Activated CD4-positive, alpha-beta T cell treated with anti-CD3 and anti-CD28 coated beads for 36 hours (primary cell): ENCODE measurements around the gene RNF208. TPM values are rescaled to one million over a fixed set of nuclear protein-coding genes. Genes with fewer than 3 reads are reported as not detected.

Experiments used
- ATAC-seq: fragments of 200-7000 bp; cut with Tn5 transposase; one replicate; pipeline ENCODE4 v1.10.0; 2021; ENCODE audit warnings: mild to moderate bottlenecking, moderate library complexity
- CTCF ChIA-PET: fragments of 350-600 bp; sonication (Branson Sonifier 250); formaldehyde crosslinking; loops from one replicate; lab custom pipeline; 2021; ENCODE audit warnings: antibody characterized with exemption; lab: Charles Lee
- POLR2A ChIA-PET: fragments of 350-600 bp; sonication (Branson Sonifier 250); formaldehyde crosslinking; loops from one replicate; lab custom pipeline; 2021; ENCODE audit warnings: antibody characterized with exemption, inconsistent platforms; lab: Charles Lee
- DNase-seq: peaks from one replicate; pipeline ENCODE4 v3.0.0-alpha.2; 2020
- H3K27ac Mint-ChIP-seq: one replicate; pipeline ENCODE4 v1.8.0; 2021; ENCODE audit warnings: mixed read lengths
- H3K27me3 Mint-ChIP-seq: one replicate; pipeline ENCODE4 v1.8.0; 2021; ENCODE audit warnings: mixed read lengths
- H3K36me3 Mint-ChIP-seq: one replicate; pipeline ENCODE4 v1.8.0; 2021; ENCODE audit warnings: low read depth, mixed read lengths
- H3K4me1 Mint-ChIP-seq: one replicate; pipeline ENCODE4 v1.8.0; 2021; ENCODE audit warnings: mixed read lengths
- H3K4me3 Mint-ChIP-seq: one replicate; pipeline ENCODE4 v1.8.0; 2021; ENCODE audit warnings: mild to moderate bottlenecking, moderate library complexity, mixed read lengths
- H3K9me3 Mint-ChIP-seq: one replicate; pipeline ENCODE4 v1.8.0; 2021; ENCODE audit warnings: low read depth, mixed read lengths
- intact Hi-C, 2 experiments: fragments of 100-400 bp; cut with DNase I in 1 of 2; cut with micrococcal nuclease in 1 of 2; formaldehyde crosslinking; loops; one replicate each; pipeline versions ENCODE4 v1.14.2 to v1.15.1; 2022 to 2024; cut with DNase I, micrococcal nuclease
- total RNA-seq, 2 experiments: library from RNA; stranded (reverse); gene quantifications; one replicate each; pipeline ENCODE4 v1.2.3, GENCODE V29; 2021

Gene RNF208
- total RNA-seq, 2 experiments from 2014 or later: 7.1 to 8.9 TPM

- H3K27me3 Mint-ChIP-seq: peaks cover 2% of the 10 kb centered on the region
- no peaks in the 10 kb centered on the region for H3K4me1 Mint-ChIP-seq
- DNase-seq: peak; percentile 54
- ATAC-seq: peak; percentile 59
- H3K27ac Mint-ChIP-seq: no peak overlapping the region
- CTCF ChIA-PET: interaction anchor here (0.6 to 1.5 kb wide), 7 partner anchors 12 to 194 kb away, joined by 3 to 7 read pairs (median 3); partner anchors contain the start of genes LCNL1, RNF208 and SSNA1
- no peak overlapping the region for H3K4me3 Mint-ChIP-seq
- intact Hi-C loops: no loop called here
- POLR2A ChIA-PET: no interaction called here
- no peaks in the 10 kb centered on the region for H3K9me3 Mint-ChIP-seq
- peaks cover 6% of the 10 kb centered on the region for H3K36me3 Mint-ChIP-seq
Observed at GRCh38 chr9:137176302-137177182, 45.5 kb downstream of the RNF208 start.

GRCh38 chr9:137175345-137175961, 46.6 kb downstream of the RNF208 start:
- Mint-ChIP-seq H3K36me3 (peaks cover 6% of the 10 kb centered on the region), H3K4me1 (no peaks in the 10 kb centered on the region), H3K27me3 (peaks cover 4% of the 10 kb centered on the region), H3K4me3 (no peak overlapping the region), H3K9me3 (no peaks in the 10 kb centered on the region), H3K27ac (no peak overlapping the region)
- ATAC-seq: peak; percentile 10
- intact Hi-C loops: no loop called here
- POLR2A ChIA-PET: no interaction called here
- no peak for DNase-seq
- CTCF ChIA-PET: interaction anchor here (1.0 to 1.9 kb wide), 3 partner anchors 19 to 62 kb away, joined by 3 to 5 read pairs (median 3); no protein-coding TSS in a partner anchor

GRCh38 chr9:137174722-137175293, 47.2 kb downstream of the RNF208 start:
- CTCF ChIA-PET: interaction anchor here (1.0 to 1.9 kb wide), 3 partner anchors 18 to 62 kb away, joined by 3 to 5 read pairs (median 3); no protein-coding TSS in a partner anchor
- Mint-ChIP-seq H3K9me3 (no peaks in the 10 kb centered on the region), H3K27me3 (peaks cover 10% of the 10 kb centered on the region), H3K4me3 (no peak overlapping the region), H3K4me1 (no peaks in the 10 kb centered on the region), H3K27ac (no peak overlapping the region), H3K36me3 (peaks cover 6% of the 10 kb centered on the region)
- peak; percentile 29 for ATAC-seq
- intact Hi-C loops: no loop called here
- POLR2A ChIA-PET: no interaction called here
- DNase-seq: peak; percentile 59

DNA sequence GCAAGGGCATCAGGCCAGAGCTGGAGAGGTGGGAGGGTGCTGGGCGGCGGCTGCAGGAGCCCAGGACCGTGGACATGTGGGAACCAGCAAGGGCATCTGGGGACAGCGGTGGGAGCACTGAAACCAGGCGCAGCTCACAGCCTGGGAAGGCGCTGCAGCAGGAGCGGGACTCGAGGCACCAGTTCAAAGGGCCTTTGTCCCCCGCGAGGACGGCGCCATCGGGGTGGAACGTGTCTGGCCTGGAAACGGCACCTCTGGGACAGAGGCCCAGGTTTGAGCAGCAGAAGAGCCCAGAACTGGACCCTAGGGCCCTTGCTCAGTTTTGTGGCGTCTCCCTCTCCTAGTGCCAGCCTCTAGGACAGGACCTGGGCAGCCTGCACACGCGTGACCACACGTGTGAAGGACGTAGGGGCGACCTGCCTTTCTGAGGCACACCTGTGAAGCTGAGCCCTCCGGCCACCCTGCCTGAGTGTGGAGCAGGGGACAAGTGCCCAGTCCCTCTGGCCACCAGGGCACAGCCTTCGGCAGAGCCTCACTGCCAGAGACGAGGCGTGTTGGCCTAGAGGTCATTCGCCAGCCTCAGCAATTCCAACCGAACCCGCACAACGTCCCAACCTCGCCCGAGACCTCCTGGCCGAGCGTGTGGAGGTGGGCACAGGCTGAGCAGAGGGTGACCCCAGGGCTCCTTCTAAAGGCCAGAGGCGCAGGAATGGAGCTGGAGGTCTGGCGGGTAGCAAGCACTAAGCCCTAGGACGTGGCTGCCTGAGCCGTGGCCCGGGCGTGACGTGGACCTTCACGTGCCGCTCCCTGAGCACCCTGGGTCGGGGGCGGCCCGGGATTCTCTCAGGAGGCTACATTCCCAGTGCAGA, 48.0 kb downstream of the RNF208 start:
- intact Hi-C loops: no loop called here
- peaks cover 10% of the 10 kb centered on the region for H3K27me3 Mint-ChIP-seq
- DNase-seq (no peak), ATAC-seq (no peak)
- no peaks in the 10 kb centered on the region for H3K4me1 Mint-ChIP-seq
- ChIA-PET CTCF (interaction anchor here (1.0 to 1.9 kb wide), 3 partner anchors 17 to 63 kb away, joined by 3 to 5 read pairs (median 3); no protein-coding TSS in a partner anchor), POLR2A (no interaction called here)
- H3K36me3 Mint-ChIP-seq: peaks cover 2% of the 10 kb centered on the region
- no peak overlapping the region for H3K27ac Mint-ChIP-seq
- no peak overlapping the region for H3K4me3 Mint-ChIP-seq
- no peaks in the 10 kb centered on the region for H3K9me3 Mint-ChIP-seq

DNA sequence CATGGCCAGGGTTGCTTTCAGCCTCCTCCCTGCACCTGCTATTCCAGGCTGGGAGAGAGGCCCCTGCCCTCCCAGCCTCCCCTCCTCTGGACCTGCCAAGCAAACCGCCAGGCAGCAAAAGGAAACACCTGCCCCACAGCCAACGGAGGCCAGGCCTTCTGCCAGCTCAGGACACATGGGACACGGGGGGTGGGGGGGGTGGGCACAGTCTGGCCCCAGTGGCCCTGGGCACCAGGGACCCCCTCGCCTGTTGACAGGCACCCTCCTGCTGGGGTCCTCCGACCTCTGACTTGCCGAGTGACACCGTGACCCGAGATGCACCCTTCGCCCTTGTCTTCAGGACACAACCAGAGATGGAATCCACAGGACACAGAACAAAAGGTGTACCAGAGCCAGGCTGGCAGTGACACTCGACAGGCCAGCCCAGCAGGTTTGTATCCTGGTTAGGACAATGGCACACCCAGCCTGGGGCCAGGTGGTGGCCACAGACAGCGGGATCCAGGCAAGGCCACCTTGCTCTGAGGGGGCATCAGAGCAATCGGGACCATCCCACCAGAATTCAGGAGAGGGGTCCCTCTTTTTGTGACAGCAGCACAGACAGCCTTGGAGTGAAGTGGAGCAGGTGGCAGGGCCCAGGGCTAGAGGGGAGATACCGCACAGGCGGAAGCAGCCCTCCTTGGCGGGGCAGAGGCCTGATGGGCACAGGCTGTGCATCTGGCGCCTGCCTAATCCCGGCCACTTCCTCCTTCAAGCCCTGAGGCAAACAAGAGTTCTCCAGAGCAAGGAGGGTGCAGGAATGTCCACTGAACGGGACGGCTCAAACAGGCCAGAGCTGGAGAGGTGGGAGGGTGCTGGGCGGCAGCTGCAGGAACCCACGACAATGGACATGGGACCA, 48.9 kb downstream of the RNF208 start:
- DNase-seq (no peak), ATAC-seq (no peak)
- H3K4me3 Mint-ChIP-seq: no peak overlapping the region
- no peaks in the 10 kb centered on the region for H3K4me1 Mint-ChIP-seq
- intact Hi-C loops: no loop called here
- H3K27ac Mint-ChIP-seq: no peak overlapping the region
- ChIA-PET POLR2A (no interaction called here), CTCF (no interaction called here)
- peaks cover 13% of the 10 kb centered on the region for H3K27me3 Mint-ChIP-seq
- H3K9me3 Mint-ChIP-seq: no peaks in the 10 kb centered on the region
- H3K36me3 Mint-ChIP-seq: peaks cover 2% of the 10 kb centered on the region

- no peaks in the 10 kb centered on the region for H3K4me1 Mint-ChIP-seq
- POLR2A ChIA-PET: no interaction called here
- DNase-seq: no peak
- H3K9me3 Mint-ChIP-seq: no peaks in the 10 kb centered on the region
- H3K27me3 Mint-ChIP-seq: peaks cover 19% of the 10 kb centered on the region
- intact Hi-C loops: no loop called here
- ATAC-seq: no peak
- no peak overlapping the region for H3K4me3 Mint-ChIP-seq
- H3K36me3 Mint-ChIP-seq: no peaks in the 10 kb centered on the region
- CTCF ChIA-PET: interaction anchor here (1.1 kb wide), 1 partner anchor 14 kb away, joined by 3 read pairs; no protein-coding TSS in a partner anchor
- no peak overlapping the region for H3K27ac Mint-ChIP-seq
Observed at GRCh38 chr9:137171149-137171900, 50.7 kb downstream of the RNF208 start.

DNA sequence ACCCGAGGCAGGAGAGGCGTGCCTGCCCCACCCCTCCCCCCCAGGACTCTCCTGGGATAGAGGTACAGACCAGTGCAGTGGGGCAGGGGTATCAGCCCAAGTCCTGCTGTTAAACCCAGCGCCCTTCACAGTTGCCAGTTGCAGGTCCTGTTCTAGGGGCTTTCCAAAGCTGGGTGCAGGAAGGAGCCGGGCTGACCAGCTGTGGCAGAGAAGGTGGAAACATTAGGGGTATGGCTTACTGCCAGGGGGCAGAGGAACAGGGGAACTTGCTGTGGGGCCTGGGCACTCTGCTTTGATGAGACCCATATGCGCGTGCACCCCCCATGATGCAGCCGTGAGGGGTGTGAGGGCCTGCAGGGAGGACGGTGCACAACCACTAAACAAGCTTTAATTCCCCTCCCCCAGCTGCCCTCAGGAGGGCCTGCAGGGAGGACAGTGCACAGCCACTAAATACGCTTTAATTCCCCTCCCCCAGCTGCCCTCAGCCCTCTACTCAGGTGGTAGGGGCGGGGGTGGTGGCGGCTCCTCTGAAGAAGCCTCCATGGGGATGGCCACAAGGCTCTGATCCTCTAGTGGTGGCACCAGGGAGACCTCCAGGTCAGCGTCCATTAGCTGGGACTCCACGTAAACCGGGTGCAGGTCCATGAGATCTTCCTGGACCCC, 51.4 kb downstream of the RNF208 start:
- DNase-seq: no peak
- intact Hi-C loops: no loop called here
- POLR2A ChIA-PET: no interaction called here
- CTCF ChIA-PET: no interaction called here
- Mint-ChIP-seq H3K4me3 (no peak overlapping the region), H3K4me1 (no peaks in the 10 kb centered on the region), H3K9me3 (no peaks in the 10 kb centered on the region), H3K27ac (no peak overlapping the region), H3K27me3 (peaks cover 19% of the 10 kb centered on the region), H3K36me3 (no peaks in the 10 kb centered on the region)
- ATAC-seq: no peak
